GM19239 (cell line): Measurements from ENCODE around the gene WDR33.
A peak's percentile ranks its signal among the peaks of the same experiment; 100 is the strongest.

ENCODE experiments used
- DNase-seq: peaks from one replicate; pipeline ENCODE4 v3.0.0; 2011; ENCODE audit warnings: low spot score; ENCODE audit not compliant: insufficient read length
- FAIRE-seq: peaks from 2 replicates; lab custom pipeline; 2011; peaks lifted over from hg19 to GRCh38; lab: Jason Lieb, UNC

The WDR33 gene

DNA sequence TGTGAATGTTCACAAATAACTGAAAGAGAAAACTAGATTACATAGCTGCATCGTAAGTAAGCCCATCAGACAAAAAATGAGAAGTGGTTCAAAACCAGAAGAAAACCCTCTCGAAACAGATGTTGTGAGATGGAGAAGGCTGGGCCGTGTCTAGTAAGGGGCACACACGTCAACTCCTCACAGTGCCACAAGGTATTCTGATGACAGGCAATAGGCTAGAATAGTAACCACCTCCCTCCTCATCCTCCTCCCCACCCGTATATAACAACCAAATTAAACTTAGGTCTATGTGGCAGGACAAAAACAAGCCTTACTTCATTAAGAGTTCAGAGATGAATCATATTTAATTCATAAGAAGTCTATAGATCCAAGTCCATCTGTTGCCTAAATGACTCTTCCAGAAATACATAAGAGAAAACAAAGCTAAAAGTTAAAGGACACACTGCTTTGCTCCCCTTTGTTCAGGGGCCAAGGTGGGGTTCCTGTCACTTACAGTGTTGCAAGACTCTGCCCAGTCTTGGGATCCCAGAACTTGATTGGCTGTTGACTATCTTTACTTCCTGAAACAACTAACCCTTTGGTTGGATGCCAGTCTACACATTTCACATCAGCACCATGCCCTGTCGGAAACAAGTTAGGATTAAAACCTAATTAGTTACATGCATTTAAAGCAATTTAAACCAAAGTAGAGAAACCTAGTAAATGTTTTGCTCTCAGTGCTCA lies 84.7 kb downstream of the WDR33 start:
- DNase-seq (no peak), FAIRE-seq (no peak)

DNA sequence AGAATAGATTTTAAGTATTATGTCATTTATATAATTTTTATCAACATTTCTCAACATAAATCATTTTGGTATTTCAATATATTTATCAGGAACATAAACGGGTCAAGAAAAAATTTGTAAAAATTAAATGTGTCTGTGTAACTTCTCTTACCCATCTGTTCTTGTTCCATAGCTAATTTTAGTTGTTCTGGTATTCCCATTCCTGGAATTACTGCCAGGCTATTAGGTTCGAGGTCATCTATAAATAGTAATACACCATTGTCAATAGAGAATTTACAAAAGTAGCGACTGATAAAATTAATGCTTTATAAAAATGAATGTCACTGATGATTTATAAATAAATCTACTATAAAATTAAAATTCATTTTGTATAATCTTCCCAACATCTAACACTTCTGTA lies 88.2 kb downstream of the WDR33 start:
- DNase-seq (no peak), FAIRE-seq (no peak)

DNA sequence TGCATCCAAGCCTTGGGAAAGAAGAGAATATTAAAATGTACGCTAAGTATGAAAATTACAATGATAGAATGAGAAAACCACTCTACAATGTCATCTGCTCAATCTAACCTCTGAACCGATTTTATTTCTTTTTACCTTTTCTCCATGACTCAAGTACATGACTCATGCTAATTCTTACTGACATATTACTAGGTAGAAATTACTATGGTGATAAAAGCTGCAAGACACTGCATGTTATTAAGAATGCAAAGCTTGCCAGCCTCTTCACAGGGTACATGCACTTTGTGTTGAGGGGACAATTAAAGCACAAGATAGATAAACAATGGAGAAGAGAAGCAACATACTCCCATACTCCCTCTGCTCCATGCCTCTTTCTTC lies 89.0 kb downstream of the WDR33 start:
- FAIRE-seq (no peak), DNase-seq (no peak)

DNA sequence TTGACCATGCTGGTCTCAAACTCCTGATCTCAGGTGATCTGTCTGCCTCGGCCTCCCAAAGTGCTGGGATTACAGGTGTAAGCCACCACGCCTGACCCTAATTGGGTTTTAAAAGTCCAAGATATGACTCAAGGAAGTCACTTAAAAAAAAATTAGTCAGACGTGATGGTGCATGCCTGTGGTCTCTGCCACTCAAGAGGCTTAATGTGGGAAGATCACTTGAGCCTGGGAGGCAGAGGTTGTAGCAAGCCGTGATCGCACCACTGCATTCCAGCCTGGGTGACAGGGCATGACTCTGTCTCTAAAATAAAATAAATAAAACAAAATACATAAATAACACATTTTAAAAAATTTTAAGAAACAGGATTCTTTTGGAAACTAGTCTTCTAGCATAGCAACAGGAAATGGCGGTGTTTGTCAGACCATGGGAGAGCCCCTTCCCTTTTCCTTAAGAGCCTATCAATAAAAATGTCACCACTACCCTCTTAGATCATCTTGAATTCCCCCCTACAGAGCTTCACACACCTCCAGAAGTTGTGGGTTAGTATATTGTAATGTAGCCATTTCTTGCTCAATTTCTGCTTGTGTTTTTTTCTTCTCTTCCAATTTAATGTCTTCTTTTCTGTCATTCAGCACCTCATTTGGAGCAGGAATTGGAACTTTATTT lies 89.5 kb downstream of the WDR33 start:
- DNase-seq (no peak), FAIRE-seq (no peak)

DNA sequence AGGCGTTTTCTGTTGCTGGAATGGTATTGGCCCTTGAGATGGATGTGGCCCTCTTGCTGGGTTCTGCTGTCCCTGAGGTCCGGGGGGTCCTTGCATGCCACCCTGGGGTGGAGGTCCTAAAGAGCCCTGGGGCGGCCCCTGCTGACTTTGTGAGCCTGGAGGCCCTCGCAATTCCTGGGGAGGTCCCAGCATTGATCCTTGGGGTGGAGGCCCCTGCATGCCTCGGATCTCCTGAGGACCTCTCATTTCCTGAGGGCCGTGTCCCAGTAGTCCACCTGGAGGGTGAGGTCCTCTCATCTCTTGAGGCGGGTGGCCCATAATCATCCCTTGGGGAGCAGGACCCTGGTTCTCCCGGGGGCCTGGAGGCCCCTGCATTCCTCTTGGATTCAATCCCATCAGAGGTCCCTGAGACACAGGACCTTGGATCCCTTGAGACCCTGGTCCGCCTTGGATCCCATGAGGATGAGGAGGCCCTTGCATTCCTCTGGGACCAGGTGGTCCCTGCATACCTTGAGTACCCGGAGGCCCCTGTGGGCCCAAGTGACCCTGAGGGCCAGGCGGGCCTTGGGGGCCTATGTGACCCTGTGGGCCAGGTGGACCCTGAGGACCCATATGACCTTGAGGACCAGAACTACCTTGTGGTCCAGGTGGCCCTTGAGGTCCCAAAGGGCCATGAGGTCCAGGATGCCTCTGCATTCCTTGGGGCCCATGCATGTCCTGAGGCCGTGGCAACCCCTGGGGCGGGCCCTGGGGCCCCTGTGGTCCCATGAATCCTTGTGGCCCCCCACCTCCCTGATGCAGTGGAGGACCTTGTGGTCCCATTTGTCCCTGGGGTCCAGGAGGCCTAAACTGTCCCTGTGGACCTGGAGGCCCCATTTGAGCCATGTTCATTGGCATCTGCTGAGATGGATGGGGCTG lies 91.4 kb downstream of the WDR33 start:
- FAIRE-seq = no peak
- DNase-seq = no peak

DNA sequence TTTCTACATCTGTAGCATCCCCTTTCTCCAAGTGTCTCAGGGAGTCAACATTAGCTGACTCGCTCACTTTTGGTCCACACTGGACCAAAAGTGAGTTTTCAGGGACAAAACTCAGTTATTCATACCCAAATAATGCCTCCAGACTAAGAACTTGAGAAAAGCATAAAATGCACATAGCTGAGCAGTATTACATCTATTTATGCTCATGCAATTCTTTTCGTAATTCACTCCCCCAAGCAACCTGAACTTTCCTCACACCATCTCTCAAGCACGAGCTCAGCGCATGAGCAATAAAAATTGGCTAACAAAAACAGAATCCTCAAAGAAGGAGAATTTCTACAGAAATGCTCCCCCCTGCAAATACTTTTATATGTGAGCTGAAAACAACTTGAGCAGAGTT lies 92.7 kb downstream of the WDR33 start:
- DNase-seq = no peak
- FAIRE-seq = no peak

DNA sequence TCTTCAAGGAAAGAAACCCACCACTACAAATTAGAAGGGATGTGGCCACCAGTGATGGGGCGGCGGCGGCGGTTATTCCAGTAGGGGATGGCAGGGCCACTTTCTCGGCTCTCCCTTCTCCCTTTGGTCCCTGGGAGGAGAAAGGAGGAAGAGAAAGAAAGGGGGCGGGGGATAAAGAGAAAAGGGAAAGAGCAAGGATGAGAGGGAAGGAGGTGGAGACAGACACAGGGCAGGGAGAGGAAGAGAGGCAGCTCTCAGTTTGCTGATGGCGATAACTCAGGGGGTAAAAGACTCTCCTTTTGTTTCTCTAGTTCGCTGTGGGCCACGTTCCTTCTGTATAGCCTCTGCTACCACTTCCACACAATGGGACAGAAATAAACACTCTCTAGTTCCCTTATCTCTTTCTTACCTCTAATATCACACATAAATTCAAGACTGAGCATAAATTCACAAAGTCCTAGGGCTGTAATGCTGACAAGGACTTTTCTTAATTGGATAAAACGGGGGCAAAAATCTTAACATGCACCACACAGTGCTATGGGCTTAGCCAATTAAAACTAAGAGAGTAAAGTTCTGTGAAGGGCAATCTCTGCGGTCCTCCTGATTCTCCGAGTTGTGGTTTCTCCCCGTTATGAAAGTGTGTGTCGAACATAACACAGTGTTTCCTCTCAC lies 95.1 kb downstream of the WDR33 start:
- DNase-seq = no peak
- FAIRE-seq = no peak

DNA sequence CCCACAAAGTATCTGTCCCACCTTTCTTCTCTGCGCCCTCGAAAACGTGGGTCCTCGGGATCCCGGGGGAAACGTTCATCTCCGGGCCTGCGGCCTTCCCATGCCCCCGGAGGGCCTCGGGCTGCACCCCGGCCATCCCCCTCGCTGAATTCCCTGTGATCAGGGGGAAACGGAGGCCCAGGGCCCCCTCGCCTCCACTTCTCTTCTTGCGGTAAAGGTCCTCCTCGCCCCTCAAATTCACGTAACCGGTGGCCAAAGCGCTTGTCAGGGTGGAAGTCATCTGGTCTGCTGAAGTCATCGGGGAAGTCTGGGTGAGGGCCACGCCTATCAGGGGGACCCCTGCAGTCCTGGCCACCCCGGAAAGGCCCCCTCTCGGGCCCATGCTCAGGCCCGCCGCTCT lies 97.4 kb downstream of the WDR33 start:
- FAIRE-seq (no peak), DNase-seq (no peak)

DNA sequence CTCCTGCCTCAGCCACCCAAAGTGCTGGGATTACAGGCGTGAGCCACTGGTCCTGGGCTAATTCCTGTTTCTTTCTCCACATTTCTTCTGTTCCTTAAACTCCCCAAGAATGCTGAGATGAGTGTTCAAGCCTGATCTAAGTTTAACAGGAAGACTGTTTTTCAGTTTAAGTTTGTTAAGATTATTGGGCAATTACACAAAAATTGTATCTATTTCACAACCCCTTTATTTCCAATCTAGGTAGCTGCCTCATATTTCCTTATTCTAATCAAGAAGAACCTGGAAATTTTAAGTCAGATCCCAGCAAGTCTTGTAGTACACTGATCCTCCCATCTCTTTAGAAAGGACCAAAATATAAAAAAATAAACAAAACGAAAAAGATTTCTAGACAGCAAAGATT lies 98.0 kb downstream of the WDR33 start:
- no peak for FAIRE-seq
- DNase-seq = no peak

DNA sequence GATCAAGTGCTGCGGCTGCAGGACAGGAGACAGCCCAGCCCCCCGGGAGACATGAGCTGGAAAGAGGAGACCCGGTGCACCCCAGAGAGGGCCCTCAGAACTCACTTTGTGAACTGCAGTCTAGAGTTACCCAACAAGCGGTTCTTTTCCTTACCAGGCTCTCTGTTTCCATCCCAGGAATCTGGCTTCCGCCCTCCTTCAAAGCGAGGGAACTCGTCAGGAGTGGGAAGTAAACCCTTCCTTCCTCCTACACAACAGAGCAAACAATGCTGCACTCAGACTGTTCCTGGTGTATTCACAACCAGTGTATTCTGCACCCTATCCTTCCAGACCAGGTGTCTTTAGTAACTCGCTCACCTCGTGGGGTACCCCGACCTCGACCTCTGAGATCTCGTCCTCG lies 101.6 kb downstream of the WDR33 start:
- no peak for DNase-seq

DNA sequence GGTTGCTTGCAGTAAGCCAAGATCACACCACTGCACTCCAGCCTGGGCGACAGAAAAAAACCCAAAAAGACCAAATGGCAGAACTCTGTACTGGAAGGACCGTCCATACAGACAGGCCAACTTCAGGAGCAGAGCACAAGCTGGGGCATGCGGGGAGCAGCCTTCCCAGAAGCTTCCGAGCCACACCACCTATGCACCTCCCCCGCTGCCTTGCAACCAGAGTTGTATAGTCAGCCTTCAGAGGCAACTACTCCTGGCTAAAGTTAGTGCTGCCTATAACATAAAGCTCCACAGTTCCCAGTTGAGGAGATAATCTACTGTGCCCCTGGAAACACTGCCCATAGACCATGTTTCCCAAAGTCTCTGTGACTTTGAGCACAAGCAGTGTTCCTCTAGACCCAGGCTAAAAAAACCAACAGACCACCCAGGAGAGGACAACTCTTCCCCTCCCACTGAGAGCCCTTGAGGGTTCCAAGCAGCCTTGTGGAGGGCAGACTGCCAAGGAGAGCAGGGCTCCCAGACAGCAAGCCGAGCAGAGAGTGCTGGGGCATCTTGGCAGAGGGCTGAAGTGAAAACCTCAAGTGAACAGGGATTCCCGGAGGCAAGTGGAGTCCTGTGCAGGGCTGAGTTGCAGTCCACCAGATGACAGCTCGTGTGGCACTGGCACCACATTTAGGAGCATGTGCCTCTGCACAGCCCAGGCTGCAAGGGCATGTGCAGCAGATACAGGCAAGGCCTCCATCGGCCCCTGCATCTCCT lies 102.9 kb downstream of the WDR33 start:
- no peak for DNase-seq
- no peak for FAIRE-seq

More for the DNA sequence above, 101.6 kb downstream of the WDR33 start:
- no peak for FAIRE-seq

DNA sequence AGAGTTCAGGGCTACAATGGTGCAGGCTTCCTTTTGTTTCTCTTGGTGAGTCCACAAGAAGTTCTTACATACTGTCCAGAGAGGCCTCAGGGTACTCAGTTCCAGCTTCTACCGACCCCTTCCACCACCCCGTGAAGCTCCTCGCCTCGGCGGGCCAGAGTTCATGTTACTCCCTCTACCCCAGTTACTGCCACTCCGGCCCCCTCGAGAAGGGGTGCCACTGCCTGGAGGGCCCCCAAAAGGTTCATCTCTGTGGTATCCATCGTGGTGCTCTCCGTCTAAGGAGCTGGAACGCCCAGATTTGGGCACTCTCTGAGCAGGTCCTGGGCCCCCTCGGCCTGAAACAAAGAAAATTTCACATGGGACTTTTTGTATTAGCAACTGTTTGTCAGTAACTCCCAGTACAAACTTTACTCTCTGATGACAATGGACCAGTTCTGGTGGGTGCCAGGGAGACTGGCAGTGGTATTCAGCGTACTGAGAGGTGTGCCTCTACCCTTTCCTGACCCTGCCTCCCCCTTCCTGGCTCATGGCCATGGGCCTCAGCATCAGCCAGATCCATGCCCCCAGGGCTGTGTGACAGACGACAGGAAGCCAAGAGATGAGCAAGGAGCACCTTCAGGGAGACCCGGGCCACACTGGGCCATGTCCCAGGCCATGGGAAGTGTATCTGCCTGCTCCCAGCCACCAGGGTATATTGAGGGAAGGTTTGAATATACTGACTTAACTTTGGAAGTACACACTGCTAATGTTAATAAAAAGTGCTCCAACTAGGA lies 104.6 kb downstream of the WDR33 start:
- FAIRE-seq (no peak), DNase-seq (no peak)

DNA sequence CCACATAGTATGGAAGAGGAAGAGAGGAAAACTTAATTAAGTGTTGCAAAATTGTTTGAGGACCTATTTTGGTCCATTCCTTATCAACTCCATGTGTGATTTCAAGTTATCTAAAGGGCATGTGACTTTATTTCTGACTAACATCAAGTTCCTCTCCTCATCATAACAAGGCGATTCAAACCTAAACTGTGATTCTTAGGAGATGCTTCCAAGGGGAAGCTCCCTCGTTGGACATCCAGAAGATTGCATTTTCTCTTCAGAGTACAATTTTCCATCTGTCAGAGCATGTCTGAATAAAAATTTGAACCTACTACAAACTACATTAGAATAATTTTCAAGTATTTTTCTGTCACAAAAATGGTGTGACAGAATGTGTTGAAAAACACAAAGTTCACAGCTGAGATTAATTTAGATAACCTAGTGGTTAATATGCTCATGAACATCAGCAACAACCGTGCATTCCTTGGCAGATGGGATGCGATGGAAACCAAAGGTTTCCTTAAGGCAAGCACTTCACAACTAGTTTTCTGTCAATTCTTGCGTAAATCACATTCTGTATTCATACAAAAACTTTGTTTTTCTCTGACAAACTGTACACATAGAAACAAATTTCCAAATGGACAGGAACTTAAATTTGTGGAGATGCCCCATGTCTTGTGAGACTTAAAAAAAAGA lies 105.4 kb downstream of the WDR33 start:
- FAIRE-seq (no peak), DNase-seq (no peak)

DNA sequence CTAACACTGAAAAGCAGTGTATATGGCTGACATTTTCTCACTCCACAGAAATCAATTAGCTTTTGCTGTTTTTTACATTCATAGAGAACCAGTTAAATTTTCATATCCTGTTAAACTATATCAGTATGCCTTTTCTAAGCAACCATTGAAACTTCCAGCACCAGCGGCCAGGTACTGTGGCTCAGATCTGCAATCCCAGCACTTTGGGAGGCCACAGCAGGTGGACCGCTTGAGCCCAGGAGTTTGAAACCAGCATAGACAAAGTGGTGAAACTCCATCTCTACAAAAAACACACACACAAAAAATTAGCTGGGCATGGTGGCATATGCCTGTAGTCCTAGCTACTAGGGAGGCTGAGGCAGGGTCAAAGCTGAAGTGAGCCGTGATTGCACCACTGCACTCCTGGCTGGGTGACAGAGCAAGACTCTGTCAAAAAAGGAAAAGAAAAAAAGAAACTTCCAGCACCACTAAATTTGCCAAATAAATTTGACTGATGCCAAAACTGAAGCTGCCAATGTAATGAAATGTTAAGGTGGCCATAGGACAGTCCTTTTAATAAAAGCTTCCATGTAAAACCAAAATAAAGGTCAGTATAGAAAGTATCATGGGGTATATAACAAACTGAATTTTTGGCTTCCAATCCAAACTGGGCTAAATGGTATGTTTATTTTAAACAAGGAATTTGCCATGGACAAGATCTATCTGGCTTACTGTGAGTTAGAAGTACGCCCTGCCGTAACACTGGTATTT lies 106.2 kb downstream of the WDR33 start:
- FAIRE-seq (no peak), DNase-seq (no peak)

DNA sequence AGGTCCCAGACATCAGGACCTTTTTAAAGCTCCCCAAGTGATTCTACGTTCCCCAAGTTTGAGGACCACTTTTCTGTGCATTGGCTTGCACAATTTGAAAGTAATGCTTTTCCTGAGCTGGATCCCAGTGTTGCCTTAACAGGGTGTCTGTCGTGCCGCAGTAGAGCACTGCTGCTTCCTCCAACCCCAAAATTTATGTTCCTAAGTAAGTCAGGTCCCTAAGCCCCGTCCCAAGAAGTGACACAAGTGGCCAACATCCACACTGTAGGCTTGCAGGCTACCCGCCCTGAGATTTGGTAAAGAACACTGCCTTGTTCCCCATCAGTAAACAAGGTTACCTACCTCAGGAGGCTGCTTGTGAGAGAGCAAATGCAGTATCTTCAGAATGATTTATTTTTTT lies 107.7 kb downstream of the WDR33 start:
- FAIRE-seq = no peak

DNA sequence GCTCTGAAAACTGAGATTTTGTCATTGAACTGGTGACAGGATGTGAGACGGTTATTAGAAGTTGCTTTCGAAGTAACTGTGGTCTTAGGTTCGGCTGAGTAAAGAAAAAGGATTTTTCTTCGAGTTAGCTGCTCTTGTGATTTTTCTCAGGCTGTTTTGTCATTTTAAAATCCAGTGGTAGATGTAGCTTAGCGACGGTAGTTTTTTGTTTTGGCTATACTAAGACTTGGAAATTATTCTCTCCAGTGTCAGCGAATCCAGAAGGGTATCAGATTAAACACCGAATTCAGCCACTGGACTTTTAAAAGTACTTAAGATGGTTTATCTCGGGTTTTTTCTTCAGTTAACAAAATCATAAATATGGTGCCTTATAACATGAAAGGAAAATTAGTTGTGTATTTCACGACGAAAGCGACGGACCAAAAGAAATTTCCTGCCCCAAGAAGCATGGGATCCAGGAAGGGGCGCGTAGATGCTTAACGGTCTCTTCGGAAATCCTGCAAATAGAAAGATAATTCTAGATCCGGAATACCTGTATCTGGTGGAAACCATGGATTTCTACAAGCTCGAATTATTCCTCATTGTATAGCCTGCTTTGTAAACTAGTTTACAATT lies 108.5 kb downstream of the WDR33 start:
- no peak for DNase-seq
- peak; percentile 51 for FAIRE-seq

More for the DNA sequence above, 107.7 kb downstream of the WDR33 start:
- DNase-seq = no peak

DNA sequence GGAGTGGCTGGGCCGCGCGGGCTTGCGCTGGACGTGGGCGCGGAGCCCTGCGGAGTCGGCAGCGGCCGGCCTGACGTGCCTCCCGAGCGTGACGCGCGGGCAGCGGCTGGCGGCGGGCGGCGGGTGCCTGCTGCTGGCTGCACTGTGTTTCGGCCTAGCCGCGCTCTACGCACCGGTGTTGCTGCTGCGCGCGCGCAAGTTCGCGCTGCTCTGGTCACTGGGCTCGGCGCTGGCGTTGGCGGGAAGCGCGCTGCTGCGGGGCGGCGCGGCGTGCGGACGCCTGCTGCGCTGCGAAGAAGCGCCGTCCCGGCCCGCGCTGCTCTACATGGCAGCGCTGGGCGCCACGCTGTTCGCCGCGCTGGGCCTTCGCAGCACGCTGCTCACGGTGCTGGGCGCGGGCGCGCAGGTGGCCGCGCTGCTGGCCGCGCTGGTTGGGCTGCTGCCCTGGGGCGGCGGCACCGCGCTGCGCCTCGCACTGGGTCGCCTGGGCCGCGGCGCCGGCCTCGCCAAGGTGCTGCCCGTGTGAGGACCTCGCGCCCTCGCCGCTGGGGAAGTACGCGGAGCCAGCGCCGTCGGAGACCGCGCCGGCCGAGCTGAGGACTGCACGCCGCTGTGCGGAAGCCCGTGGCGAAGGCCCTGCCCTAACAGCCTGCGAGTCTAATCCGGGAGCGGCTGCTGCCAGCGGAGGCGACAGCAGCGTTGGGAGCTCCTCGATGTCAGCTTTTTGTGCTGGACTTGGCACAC lies 109.1 kb downstream of the WDR33 start:
- DNase-seq (peak; percentile 71), FAIRE-seq (peak; percentile 90)
